Activated T-cell treated with anti-CD3 and anti-CD28 coated beads for 24 hours (primary cell): Measurements from ENCODE around the gene SELENOV.

Experiments
- DNase-seq: peaks from one replicate; pipeline ENCODE4 v3.0.0-alpha.2; 2020; ENCODE audit warnings: low read depth

Gene SELENOV

DNA sequence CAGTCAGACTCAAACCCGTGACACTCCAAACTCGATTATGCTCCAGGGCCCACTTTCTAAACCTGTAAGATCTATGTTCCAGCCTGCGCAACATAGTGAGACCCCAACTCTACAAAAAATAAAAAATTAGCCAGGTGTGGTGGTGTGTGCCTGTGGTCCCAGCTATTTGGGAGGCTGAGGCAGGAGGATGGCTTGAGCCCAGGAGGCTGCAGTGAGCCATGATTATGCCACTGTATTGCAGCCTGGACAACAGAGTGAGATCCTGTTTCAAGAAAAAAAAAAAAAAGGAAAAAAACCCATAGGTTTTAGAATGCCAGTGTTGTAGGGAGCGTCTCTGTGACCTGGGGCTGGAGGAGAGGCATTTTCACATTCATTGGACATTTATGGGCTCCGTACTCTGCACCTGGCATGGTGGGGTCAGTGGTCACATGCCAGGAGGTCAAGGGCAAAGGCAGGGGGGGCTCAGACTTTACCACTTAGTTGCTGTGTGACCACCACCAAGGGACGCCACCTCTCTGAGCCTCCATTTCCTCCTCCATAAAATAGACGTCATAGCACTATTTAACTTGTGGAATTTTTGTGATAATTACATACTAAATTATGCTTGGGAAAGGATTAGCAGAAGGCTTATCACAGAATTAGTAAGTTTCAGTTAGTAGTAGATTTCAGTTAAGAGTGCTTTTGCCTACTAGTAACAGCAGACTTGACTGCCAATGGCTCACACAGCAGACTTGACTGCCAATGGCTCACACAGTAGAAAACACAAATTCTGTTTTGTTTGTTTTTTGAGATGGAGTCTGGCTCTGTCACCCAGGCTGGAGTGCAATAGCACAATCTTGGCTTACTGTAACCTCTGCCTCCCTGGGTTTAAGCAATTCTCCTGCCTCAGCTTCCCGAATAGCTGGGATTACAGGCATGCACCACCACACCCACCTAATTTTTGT is 5.9 kb downstream of the SELENOV start:
- DNase-seq: no peak

DNA sequence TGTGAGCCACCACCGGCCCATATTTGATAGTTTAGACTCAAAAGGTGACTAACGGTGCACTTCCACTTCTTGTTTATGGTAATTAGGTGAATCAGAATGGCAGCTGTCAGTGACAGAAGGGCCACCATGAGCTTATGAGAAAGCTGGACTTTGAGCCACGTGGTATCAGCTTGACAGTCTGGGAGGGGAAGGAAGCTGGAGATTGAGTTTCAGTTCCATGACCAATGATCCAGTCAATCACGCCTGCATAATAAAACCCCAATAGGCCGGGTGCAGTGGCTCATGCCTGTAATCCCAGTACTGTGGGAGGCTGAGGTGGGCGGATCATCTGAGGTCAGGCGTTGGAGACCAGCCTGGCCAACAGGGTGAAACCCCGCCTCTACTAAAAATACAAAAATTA is 9.6 kb downstream of the SELENOV start:
- no peak for DNase-seq

DNA sequence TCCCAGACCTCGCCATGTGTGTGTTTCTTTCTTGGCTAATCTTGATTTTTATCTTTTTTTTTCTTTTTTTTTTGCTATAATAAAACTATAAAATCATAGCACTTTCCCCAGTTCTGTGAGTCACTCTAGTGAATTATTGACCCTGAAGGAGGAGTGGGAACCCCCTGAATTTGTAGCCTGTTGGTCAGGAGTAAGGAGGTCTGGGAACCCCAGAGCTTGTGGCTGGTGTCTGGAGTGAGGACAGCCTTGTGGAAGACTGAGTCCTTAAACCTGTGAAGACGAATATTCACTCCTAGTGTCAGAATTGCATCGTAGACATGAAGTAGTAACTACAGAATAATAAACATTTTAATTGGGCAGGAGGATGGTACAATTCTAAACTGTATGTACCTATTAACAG is 10.3 kb downstream of the SELENOV start:
- no peak for DNase-seq

DNA sequence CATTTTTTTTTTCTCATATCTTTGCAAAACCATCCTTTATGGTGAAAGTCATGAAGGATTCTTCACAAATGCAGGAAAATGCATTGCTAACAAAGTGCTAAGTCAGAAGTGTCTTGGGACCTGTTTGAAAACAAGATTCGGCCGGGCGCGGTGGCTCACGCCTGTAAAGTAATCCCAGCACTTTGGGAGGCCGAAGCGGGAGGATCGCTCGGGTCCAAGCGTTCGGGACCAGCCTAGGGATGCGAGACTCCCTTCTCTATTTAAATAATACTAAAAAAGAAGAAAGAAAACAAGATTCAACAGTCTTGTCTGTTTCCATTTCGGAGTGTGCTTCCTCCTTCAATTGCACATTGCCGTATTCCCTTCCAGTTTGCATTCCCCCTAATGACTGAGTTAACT is 16.9 kb downstream of the SELENOV start:
- DNase-seq: no peak

DNA sequence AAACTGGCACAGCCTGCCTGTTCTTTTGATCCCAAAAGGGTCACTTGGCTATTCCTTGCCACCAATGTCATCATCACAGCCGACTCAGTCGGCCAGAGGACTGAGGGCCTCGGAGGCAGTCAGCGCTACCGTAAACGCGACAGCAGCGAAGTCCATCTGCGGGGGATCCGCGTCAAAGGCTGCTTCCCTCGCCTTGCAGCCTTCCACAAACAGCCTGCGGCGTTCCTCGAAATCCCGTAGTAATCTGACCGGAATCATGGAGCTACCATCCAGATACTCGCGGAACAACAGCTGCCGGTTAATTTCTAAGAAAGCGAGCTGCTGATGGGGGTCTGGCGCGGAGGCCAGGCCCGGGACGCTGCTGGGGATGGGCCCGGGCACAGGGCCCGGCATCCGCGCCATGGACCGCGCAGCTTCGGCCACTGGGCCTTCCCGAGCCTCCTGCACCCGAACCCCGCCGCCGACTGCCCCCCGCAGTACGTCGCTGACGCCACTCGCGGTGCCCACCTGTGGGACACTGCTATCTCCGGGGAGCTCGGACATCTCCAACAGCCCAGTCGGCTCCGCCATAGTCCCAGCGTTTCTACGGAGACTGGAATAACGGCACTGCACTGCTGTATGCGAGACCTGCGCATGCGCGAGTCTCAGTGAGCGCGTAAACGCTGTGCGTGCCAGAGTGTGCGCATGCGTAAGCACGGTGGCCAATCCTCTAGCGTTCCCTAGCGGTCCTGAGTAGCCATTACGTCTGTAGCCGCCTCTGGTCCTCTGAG is 17.5 kb downstream of the SELENOV start, which contains the start of gene EID2B:
Gene EID2B, minus strand, starts transcription at position 620 of the 770 bp plus-strand sequence. Its CDS starts 50 bp downstream, at position 570.
- DNase-seq: peak; percentile 93

DNA sequence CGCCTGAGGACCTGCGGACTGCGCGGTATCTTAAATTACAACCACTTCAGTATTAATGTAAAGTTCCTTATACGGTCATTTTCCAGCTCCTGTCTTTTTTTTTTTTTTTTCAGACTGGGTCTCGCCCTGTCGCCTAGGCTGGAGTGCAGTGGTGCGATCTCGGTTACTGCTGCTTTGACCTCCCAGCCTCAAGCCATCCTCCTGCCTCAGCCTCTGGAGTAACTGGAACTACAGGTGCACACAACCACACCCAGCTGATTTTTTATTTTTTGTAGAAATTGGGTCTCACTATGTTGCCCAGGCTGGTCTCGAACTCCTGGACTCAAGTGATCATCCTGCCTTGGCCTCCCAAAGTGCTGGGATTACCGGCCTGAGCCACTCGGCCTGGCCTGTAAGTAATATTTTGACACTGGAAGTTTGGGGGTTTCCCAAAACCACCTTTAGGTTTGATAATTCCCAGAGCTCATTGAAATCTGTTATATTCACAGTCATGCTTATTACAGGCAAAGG is 18.1 kb downstream of the SELENOV start:
- DNase-seq: no peak

DNA sequence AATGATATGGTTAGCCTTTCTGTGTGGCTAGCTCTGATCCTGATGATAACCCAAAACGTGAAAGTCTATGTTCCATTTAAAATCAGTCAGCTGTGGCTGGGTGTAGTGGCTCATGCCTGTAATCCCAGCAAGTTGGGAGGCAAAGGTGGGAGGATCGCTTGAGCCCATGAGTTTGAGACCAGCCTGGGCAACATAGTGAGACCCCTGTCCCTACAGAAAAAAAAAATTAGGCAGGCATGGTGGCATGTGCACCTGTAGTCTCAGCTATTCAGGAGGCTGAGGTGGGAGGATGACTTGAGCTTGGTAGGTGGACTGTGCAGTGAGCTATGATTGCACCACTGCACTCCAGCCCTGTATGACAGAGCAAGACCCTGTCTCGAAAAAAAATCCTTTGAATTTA is 18.9 kb downstream of the SELENOV start:
- DNase-seq: no peak

DNA sequence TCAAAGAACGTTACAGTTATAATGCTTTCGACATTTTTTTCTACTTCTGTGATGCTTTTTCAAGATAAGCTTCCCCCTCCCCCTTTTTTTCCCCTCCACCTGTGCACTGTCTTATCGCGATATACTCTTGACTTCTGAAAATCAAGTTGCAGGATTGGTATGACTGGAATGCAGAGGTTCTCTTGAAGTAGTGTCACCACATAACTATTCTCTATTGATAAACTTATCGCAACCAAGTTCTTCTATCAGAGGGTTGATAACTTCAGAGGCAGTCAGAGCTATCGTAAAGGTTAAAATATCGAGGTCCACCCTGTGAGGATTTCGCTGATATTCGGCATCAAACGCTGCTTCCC is 24.2 kb downstream of the SELENOV start:
- no peak for DNase-seq

DNA sequence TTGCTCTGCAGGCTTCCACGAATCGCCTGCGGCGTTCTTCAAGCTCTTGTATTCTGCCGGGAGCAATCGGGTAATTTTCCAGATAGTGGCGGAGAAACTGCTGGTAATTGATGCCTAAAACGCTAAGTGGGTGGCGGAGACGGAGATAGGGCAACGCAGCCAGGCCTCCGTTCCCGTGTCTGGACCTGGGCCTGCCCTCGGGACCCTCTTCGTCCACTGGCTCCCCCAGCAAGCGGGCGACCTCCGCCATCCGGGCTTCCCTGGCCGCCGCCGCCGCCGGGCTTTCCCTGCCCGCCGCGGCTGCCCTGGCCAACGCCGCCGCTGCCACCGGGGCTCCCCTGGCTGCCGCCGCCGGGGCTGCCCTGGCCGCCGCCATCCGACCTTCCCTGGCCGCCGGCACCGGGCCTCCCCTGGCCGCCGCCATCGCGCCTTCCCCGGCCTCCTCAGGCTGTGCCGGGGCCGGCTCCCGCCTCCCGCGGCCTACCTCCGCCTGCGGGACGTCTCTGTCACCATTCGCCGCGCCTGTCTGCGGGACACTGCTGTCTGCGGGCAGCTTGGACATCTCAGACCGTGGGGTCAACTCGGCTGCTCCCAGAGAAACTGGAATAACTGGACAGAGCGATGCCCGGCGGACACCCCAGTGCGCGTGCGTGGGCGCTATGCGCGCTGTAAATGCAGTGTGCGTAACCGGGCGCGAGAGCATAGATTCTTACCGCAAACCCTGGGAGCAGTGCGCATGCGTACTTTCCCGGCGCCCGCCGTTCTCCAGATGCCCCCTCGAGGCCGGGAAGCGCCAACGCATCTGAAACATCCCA is 24.8 kb downstream of the SELENOV start, which contains the start of gene EID2:
Gene EID2, minus strand, starts transcription at position 644 of the 815 bp plus-strand sequence. Its CDS starts 82 bp downstream, at position 562.
- DNase-seq: peak; percentile 90

DNA sequence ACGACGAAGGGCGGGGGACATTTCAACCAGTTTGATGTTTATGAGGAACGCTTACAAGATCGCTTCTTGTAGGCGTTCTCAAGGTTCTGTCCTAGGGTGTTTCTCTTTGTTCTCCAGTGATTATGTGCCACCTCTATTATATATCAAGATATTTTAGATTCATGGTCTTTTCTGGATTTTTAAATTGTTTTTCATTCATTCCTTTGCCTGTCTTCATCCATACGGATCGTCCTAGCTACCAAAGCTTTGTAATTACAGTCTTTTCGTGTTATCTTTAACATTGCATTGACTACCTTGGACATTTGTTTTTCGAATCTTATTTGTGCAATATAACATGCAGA is 25.4 kb downstream of the SELENOV start:
- no peak for DNase-seq

DNA sequence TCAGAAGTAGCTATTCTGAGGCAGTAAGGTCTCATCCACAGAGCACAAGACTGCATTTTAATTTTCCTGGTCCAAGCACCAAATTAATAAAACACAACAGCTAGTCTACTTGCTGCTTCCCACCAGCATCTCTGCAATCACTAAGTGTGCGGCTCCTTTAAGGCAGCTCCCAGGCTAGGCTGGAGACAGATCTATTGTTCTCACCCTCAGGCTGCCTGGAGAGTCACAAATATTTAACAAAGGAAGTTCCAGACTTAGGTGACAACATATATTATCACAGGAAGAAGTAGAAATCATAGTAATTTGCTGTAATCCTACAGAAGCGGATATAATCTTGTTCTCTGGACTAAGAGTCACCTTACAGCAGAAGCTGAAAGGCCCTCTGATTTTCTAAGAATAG is 27.3 kb downstream of the SELENOV start:
- DNase-seq: no peak

DNA sequence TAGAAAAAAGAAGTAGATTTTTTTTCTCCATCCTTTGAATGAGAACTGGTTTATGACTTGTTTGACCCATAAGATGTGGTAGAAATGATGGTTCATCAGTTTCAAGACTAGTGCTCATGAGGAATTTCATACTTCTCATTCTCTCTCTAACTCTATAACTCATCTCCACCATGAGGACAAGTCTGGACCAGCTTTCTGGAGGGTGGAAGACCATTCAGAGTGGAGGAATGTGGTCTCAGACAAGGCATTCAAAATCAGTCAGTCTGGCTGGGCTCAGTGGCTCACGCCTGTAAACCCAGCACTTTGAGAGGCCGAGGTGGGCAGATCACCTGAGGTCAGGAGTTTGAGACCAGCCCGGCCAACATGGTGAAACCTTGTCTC is 28.5 kb downstream of the SELENOV start:
- no peak for DNase-seq

DNA sequence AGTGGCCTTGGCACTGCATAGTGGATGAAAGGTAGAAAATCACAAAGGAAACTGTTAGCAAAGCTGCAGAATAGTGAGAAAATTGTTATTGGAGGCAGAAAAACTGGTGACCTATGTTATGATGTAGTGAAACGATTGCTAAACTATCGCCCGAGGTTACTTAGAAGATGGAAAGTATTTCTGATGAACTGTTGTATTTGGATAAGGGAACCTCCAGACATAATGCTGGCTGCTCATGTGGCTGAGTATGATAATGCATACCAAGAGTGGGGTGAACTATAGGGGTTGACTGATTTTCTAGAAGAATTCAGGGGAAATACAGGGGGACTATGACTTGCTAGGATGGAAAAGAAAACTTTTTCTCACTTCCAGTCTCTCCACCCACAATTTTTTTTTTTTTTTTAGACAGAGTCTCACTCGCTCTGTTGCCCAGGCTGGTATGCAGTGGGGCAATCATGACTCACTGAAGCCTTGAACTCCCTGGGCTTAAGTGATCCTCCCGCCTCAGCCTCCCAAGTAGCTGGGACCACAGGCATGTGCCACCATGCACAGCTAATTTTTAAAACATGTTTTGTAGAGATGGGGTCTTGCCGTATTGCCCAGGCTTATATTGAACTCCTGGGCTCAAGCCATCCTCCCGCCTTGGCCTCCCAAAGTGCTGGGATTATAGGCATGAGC is 29.4 kb downstream of the SELENOV start:
- DNase-seq: no peak

DNA sequence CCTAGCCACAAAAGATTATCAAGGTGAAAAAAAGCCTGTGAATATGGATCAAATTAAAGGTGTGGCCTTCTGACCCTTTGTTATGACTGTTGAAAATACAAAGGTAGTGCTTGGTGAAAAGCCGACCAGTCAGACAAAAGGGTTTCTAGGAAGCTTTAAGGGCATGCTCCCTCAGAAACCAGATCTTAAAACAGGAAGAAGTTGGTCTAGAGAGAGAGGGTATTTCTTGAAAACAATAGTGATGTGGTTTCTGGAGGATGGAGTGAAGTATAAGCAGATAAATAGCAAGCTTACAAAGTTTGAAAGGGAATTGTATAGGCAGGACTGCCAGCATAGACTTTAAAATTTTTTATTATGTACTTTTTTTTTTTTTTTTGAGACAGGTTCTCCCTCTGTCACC is 30.0 kb downstream of the SELENOV start:
- no peak for DNase-seq

DNA sequence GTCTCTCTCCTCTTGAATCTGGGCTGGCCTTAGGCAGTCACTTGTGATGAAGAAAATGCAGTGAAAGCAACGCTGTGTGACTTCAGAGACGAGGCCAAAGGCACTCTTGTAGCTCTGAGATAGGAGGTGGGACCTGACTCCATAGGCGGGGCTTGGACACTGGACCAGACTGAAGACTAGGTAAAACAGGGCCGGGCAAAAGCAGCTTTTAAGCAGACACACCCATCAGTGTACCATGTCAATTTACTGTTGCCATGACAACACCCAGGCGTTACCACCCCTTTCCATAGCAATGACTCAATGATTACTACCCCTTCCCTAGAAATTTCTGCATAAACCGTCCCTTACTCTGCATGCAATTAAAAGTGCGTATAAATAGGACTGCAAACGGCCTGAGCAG is 31.7 kb downstream of the SELENOV start:
- DNase-seq: no peak

DNA sequence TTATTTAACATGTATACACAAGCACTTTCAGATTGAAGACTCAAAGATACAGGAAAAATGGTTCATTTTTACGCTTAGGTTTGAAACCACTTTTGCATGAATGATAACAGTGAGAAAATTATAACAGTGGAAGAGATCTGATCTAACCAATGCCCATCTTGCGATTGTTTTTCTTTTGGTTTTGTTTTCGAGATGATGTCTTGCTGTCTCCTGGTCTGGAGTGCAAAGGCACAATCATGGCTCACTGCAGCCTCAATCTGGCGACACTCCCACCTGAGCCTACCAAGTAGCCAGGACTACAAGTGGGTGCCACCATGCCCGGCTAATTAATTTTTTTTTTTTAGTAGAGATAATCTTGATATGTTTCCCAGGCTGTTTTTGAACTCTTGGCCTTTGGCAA is 35.3 kb downstream of the SELENOV start:
- no peak for DNase-seq

DNA sequence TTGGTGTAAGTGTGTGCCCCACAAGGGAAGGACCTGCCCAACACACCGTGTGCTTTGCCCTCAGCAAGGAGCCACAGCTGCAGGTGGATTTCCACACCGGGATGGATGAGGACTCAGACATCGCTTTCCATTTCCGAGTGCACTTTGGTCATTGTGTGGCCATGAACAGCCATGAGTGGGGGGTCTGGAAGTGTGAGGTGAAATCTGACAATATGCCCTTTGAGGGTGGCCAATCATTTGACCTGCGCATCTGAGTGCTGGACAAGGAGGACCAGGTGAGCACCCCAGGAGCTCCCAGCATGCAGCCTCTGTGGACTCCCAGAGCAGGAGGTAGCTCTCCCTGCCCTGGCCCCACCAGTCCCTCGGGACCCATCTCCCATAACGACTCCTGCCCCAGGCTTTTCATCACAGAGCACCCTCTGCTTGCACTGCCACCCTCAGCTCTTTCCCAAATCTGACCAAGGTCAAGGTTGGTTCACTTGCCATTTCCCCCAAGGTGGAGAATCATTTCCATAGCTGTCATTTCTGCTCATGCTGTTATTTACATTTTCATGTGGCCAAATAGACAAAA is 38.2 kb downstream of the SELENOV start:
- no peak for DNase-seq

DNA sequence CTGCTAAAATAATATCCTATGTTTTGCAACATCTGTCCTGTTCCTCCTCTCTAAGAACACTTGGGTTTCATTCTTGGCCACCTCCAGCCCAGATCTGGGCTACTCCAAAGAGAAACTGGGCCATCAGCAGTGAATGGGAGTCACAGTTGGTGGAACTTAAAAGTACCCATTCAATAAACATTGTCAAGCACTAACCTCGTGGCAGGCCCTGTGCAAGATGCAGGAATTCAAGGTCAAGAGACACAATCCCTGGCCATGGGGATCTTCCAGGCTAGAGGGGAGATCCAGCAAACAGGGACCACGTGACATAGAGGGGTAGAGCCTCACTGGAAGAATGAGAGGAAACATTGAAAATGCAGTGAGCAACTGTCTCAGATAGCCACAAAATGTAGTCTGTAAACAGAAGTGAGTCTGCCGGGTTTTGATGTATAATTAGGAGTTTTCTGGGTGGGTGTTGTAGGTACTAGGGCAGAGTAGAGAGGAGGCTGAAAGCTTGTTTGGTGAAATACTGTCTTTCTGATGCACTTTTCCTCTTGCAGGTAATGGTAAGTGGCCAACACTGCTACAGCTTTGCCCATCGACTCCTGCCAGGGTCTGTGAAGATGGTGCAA is 39.9 kb downstream of the SELENOV start:
- no peak for DNase-seq

DNA sequence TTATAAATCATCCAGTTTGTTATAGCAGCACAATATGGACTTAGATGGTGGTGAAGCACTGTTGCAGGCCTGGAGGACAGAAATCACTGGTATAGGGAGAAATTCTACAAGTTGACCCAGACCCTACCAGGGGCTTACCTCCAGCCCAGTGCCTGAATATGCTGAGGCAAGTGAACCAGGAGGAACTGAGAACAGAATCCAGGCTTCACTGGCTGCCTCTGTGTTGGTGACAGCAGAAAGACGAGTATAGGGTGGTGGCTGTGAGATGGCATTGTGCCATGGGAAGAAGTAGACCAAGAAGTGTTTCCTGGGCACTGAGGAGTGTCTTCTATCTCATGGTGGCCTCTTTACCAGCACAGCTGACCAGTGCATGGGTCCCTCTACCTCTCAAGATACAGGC is 40.9 kb downstream of the SELENOV start:
- no peak for DNase-seq

DNA sequence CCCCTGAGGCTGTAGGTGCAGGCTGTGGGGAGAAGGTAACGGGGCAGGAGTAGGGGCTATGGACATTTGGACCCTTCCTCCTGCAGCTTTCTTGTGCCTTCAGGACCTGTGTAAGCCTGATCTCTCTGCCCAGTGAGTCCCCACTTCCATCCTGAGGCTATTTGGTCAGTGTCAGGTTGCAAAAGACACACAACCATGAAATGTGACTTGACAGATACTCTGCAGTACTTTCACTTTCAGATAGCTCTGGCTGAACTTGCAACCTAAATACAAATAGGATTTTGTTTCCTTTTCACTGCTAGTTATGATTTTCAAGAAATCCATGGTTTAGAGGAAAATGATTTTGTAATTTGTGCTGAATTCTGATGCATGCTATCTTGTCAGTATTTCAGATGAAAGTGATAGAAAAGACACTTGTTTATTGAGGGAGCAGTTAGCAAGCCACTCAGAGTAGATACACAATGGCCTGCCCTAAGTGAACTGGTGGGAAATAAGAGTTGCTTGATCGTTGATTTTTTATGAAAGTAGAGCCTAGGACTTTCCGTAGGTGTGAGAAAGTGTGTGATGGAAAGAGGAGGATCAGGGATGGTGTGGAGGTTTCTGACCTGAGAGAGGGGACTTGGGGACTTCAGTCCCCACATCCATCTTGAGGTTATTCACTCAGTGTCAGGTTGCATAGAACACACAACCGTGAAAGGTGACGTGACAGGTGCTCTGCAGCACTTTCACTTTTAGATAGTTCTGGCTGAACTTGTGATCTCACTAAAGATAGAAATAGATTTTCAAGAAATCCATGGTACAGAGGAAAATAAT is 43.1 kb downstream of the SELENOV start:
- DNase-seq: no peak
